Measurements from ENCODE around the gene CAPRIN2.

DNA sequence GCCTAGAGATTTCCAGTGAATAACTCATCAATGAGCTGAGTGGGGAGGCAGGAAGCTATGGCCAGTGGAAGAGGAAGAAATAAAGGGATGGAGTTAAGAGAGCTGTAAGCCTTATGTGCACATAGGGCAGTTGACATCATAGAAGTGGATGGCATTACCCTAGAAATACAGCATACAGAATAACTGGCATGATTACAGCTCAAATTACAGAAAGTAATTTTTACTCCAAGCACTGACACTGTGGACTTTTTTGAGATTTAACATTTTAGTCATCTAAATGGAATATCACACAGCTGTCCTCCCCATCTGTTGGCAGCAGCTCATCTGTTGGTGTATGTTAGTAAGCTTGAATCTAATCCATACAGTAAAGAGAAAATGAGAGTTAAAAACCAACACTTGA is 53.7 kb downstream of the CAPRIN2 start:
- TF ChIP-seq, protein P1, sequence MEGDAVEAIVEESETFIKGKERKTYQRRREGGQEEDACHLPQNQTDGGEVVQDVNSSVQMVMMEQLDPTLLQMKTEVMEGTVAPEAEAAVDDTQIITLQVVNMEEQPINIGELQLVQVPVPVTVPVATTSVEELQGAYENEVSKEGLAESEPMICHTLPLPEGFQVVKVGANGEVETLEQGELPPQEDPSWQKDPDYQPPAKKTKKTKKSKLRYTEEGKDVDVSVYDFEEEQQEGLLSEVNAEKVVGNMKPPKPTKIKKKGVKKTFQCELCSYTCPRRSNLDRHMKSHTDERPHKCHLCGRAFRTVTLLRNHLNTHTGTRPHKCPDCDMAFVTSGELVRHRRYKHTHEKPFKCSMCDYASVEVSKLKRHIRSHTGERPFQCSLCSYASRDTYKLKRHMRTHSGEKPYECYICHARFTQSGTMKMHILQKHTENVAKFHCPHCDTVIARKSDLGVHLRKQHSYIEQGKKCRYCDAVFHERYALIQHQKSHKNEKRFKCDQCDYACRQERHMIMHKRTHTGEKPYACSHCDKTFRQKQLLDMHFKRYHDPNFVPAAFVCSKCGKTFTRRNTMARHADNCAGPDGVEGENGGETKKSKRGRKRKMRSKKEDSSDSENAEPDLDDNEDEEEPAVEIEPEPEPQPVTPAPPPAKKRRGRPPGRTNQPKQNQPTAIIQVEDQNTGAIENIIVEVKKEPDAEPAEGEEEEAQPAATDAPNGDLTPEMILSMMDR (IDR thresholded peaks at IDR 0.05), result no peak
- no peak for TF ChIP-seq POLR2A (IDR thresholded peaks at IDR 0.05)

All from ovary (tissue), 3 donors.